Lung (tissue), 12 donors: ENCODE results near the gene TMEM51. TPM values are rescaled to one million over a fixed set of nuclear protein-coding genes. Genes with fewer than 3 reads are reported as not detected.

ENCODE experiments used
- ATAC-seq: fragments of 200-7000 bp; cut with Tn5 transposase; one replicate; pipeline ENCODE4 v1.9.1; 2020; ENCODE audit warnings: moderate number of reproducible peaks; ENCODE audit not compliant: insufficient read depth, low FRiP score
- DNase-seq, 3 donors: peaks; one replicate each; pipeline ENCODE4 v3.0.0-alpha.2; 2013 to 2017
- H3K27ac ChIP-seq, 2 donors: one replicate each; pipeline ENCODE4 v1.5.1; 2013; ENCODE audit warnings: mild to moderate bottlenecking in 2 of 2, moderate library complexity in 2 of 2, control low read depth in 1 of 2, inconsistent platforms in 1 of 2, low read depth in 1 of 2, low read length in 1 of 2
- H3K27me3 ChIP-seq, 3 donors: one replicate each; pipeline ENCODE4 v1.5.1; 2013; ENCODE audit warnings: low read length in 2 of 3; ENCODE audit not compliant: control insufficient read depth in 3 of 3, insufficient read depth in 3 of 3
- H3K36me3 ChIP-seq, 4 donors: one replicate each; pipeline ENCODE4 v1.5.1; 2013; ENCODE audit warnings: low read length in 4 of 4, mild to moderate bottlenecking in 1 of 4, moderate library complexity in 1 of 4; ENCODE audit not compliant: control insufficient read depth in 4 of 4, insufficient read depth in 4 of 4
- H3K4me1 ChIP-seq, 5 donors: one replicate each; pipeline ENCODE4 v1.5.1; 2013; ENCODE audit warnings: low read length in 5 of 5, mild to moderate bottlenecking in 2 of 5, moderate library complexity in 1 of 5; ENCODE audit not compliant: control insufficient read depth in 5 of 5, insufficient read depth in 5 of 5
- H3K4me3 ChIP-seq: one replicate; pipeline ENCODE4 v1.5.1; 2013; ENCODE audit warnings: mild to moderate bottlenecking, control low read depth, moderate library complexity
- H3K9ac ChIP-seq, 2 donors: one replicate each; pipeline ENCODE4 v1.5.1; 2013; ENCODE audit warnings: low read length in 2 of 2, control low read depth in 1 of 2; ENCODE audit not compliant: insufficient read depth in 1 of 2
- H3K9me3 ChIP-seq, 4 donors: one replicate each; pipeline ENCODE4 v1.5.1; 2013; ENCODE audit warnings: low read length in 3 of 4, mild to moderate bottlenecking in 1 of 4, moderate library complexity in 1 of 4; ENCODE audit not compliant: control insufficient read depth in 4 of 4, insufficient read depth in 3 of 4
- CTCF ChIP-seq: IDR thresholded peaks from 2 replicates; pipeline ENCODE4 v1.5.1; 2012; ENCODE audit warnings: mild to moderate bottlenecking; ENCODE audit errors: control extremely low read depth, extremely low read depth
- WGBS, 2 donors: extraction: QIAGEN DNeasy Blood & Tissue Kit; methylation state at CpG; one replicate each; pipeline ENCODE4 v1.1.7; 2013; 5-methylcytosine and 5-hydroxymethylcytosine counted together
- polyA plus RNA-seq, 2 donors: library from polyadenylated mRNA; stranded (reverse); fragments of 200-250 nt; gene quantifications; one replicate each; pipeline ENCODE4 v1.2.1, GENCODE V29; 2013
- total RNA-seq, 2 donors: library from RNA; depleted of rRNA in 1 of 2; stranded (reverse); fragments of >200 nt in 1 of 2; gene quantifications; one replicate each; pipeline ENCODE4 v1.2.1, GENCODE V29; 2014 to 2021
- donor health status: control.
- donor health status: control.
- donor health status: Bipolar disorder and iron deficiency.
- donor health status: healthy.
- donor health status: DM: yes; HTN: yes; CAD: no.

Gene TMEM51
- total and polyA plus RNA-seq, 4 donors = 7.7 to 17.8 (median 12.2) TPM

- Histone ChIP-seq H3K9ac (no peak overlapping the region), H3K4me3 (no peak overlapping the region)
- 90 to 91% methylated on average over 10 of the region's 10 CpGs for WGBS, 2 donors
These were observed 28.0 kb downstream of the TMEM51 start for GRCh38 chr1:15181564-15181963.

GRCh38 chr1:15184436-15185241 is 31.1 kb downstream of the TMEM51 start:
- H3K4me3 ChIP-seq = no peak overlapping the region
- no peak overlapping the region for H3K27ac ChIP-seq
- no peak for TF ChIP-seq CTCF

More at GRCh38 chr1:15181564-15181963, 28.0 kb downstream of the TMEM51 start:
- Histone ChIP-seq H3K27ac (no peak overlapping the region), H3K4me1 (peaks cover 4 to 35% (median 22%) of the 10 kb centered on the region in 5 donors), H3K36me3 (no peaks in the 10 kb centered on the region), H3K27me3 (no peaks in the 10 kb centered on the region), H3K9me3 (no peaks in the 10 kb centered on the region)
- no peak for TF ChIP-seq CTCF
- ATAC-seq = no peak
- no peak for DNase-seq

GRCh38 chr1:15185617-15186016 is 32.1 kb downstream of the TMEM51 start:
- Histone ChIP-seq H3K9me3 (no peaks in the 10 kb centered on the region), H3K4me1 (peaks cover 0 to 16% (median 10%) of the 10 kb centered on the region in 5 donors), H3K36me3 (no peaks in the 10 kb centered on the region), H3K9ac (no peak overlapping the region), H3K4me3 (no peak overlapping the region), H3K27ac (no peak overlapping the region), H3K27me3 (no peaks in the 10 kb centered on the region)
- TF ChIP-seq CTCF = no peak
- ATAC-seq (no peak), DNase-seq (no peak)
- WGBS, 2 donors = 49 to 79% methylated on average over 3 of the region's 3 CpGs

More at GRCh38 chr1:15184436-15185241, 31.1 kb downstream of the TMEM51 start:
- no peak for ATAC-seq
- no peak for DNase-seq
- Histone ChIP-seq H3K27me3 (no peaks in the 10 kb centered on the region), H3K9me3 (no peaks in the 10 kb centered on the region), H3K9ac (no peak overlapping the region), H3K4me1 (peaks cover 0 to 19% (median 10%) of the 10 kb centered on the region in 5 donors), H3K36me3 (no peaks in the 10 kb centered on the region)
- WGBS, 2 donors = 82 to 90% methylated on average over 8 of the region's 8 CpGs
